Measurements from ENCODE around the gene THUMPD2. TPM values are rescaled to one million over a fixed set of nuclear protein-coding genes. Genes with fewer than 3 reads are reported as not detected.

THUMPD2 gene
- total and polyA plus RNA-seq, 4 experiments from 2014 or later: 5.6 to 11.6 (median 8.4) TPM

DNA sequence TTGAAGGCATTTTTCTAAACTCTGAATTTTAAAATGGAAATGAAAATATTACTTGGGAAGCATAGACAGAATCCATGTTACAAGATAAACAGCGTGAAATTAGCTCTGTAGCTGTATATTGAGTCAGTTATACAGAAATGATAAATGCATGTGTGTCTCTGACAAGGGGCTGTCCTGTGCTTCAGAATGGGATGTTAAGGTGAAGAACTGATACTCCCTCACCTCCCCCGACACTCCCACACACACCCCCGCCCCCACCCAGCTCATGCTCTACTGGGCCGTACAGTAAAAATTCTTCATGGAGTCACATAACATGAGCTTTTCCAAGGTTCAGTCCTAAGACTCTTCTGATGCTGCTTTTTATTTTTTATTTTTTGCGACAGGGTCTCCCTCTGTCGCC lies 869 bp upstream of the THUMPD2 start:
- Mint-ChIP-seq H3K4me1 (peaks cover 34 to 54% (median 47%) of the 10 kb centered on the region in 4 donors), H3K36me3 (peaks cover 10 to 11% of the 10 kb centered on the region in 2 donors), H3K27me3 (no peaks in the 10 kb centered on the region), H3K4me3 (peak overlapping the region; percentile 84 to 97 (median 93)), H3K27ac (peak overlapping the region in 5 of 7 donors; percentile 31 to 93 (median 81)), H3K9me3 (no peaks in the 10 kb centered on the region)
- CTCF ChIA-PET (ENCODE audit: partially characterized antibody): no interaction called here
- Histone ChIP-seq H3K4me3 (ENCODE audit: low read length in 2 of 2) (no peak overlapping the region), H3K27ac (ENCODE audit: low read depth, low read length) (no peak overlapping the region), H3K27me3 (ENCODE audit: insufficient read depth, low read length) (no peaks in the 10 kb centered on the region), H3K36me3 (ENCODE audit: insufficient read depth, low read length) (no peaks in the 10 kb centered on the region), H3K9me3 (ENCODE audit: control insufficient read depth in 1 of 2, low read length in 2 of 2) (no peaks in the 10 kb centered on the region), H3K4me1 (ENCODE audit: insufficient read depth, low read length) (peaks cover 41% of the 10 kb centered on the region)
- DNase-seq: no peak
- POLR2A ChIA-PET (ENCODE audit: partially characterized antibody): no interaction called here
- intact Hi-C loops (cut with micrococcal nuclease): loop anchor here (5.0 kb wide), 1 partner anchor 343 kb away; the partner anchor contains the start of gene MAP4K3

DNA sequence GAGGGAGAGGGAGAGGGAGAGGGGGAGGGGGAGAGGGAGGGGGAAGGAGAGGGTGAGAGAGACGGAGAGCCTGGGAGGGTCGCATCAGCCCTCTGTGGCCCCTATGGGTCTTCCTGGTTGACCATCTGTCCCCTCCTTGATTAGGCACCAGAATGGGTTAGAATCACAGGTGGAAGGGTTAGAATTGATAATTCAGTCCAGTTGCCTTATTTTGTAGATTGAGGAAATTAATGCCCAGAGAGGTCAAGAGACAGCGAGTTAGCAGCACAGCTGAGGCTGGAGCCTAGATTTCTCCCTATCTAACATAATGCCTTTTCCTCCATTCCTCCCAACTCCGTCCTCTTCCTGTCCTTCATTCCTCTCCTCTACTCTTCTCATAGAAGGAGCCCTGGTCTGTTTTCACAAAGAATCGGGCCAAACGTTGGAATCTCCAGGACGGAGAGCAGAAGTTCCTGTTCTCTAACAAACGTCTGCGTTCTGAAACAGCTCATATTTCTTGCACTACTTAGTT lies 338 bp upstream of the THUMPD2 start:
- H3K27me3 ChIP-seq (ENCODE audit: insufficient read depth, low read length): no peaks in the 10 kb centered on the region
- peaks cover 46% of the 10 kb centered on the region for H3K4me1 ChIP-seq (ENCODE audit: insufficient read depth, low read length)
- H3K36me3 ChIP-seq (ENCODE audit: insufficient read depth, low read length): no peaks in the 10 kb centered on the region
- peaks cover 10 to 11% of the 10 kb centered on the region in 2 donors for H3K36me3 Mint-ChIP-seq
- H3K9me3 Mint-ChIP-seq: no peaks in the 10 kb centered on the region
- DNase-seq: no peak
- peak overlapping the region; percentile 84 to 97 (median 93) for H3K4me3 Mint-ChIP-seq
- H3K4me3 ChIP-seq (ENCODE audit: low read length in 2 of 2): peak overlapping the region in 1 of 2 donors; percentile 83
- H3K4me1 Mint-ChIP-seq: peaks cover 35 to 57% (median 51%) of the 10 kb centered on the region in 4 donors
- H3K27ac ChIP-seq (ENCODE audit: low read depth, low read length): no peak overlapping the region
- no peaks in the 10 kb centered on the region for H3K27me3 Mint-ChIP-seq
- ChIA-PET POLR2A (ENCODE audit: partially characterized antibody) (no interaction called here), CTCF (ENCODE audit: partially characterized antibody) (no interaction called here)
- intact Hi-C loops (cut with micrococcal nuclease): loop anchor here (5.0 kb wide), 1 partner anchor 342 kb away; the partner anchor contains the start of gene MAP4K3
- peak overlapping the region; percentile 22 to 93 (median 72) for H3K27ac Mint-ChIP-seq
- H3K9me3 ChIP-seq (ENCODE audit: control insufficient read depth in 1 of 2, low read length in 2 of 2): no peaks in the 10 kb centered on the region

DNA sequence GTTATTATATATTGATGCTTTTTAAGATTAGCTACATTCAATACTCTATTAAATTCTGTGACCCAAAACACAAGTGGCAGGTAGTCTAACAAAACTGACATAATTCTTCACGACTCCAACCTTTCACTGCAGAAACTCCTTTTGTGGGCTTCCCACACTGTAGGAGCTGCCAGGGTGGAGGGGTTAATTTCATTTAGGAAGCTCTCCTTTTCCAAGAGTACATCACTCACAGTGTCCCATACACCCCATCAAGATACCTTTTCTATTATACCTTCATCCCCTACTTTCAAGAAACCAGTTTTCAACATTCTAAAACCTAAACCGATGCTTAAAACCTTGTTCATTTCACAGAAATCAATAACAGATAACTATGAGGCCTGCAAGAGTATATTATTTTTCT lies 825 bp downstream of the THUMPD2 start:
- peaks cover 54% of the 10 kb centered on the region for H3K4me1 ChIP-seq (ENCODE audit: insufficient read depth, low read length)
- Mint-ChIP-seq H3K4me1 (peaks cover 41 to 67% (median 57%) of the 10 kb centered on the region in 4 donors), H3K36me3 (peaks cover 10 to 11% of the 10 kb centered on the region in 2 donors), H3K9me3 (no peaks in the 10 kb centered on the region), H3K27ac (peak overlapping the region in 6 of 7 donors; percentile 17 to 96 (median 91)), H3K4me3 (peak overlapping the region; percentile 92 to 98 (median 94)), H3K27me3 (no peaks in the 10 kb centered on the region)
- ChIA-PET CTCF (ENCODE audit: partially characterized antibody) (no interaction called here), POLR2A (ENCODE audit: partially characterized antibody) (no interaction called here)
- no peaks in the 10 kb centered on the region for H3K27me3 ChIP-seq (ENCODE audit: insufficient read depth, low read length)
- no peaks in the 10 kb centered on the region for H3K36me3 ChIP-seq (ENCODE audit: insufficient read depth, low read length)
- peak overlapping the region; percentile 83 to 89 for H3K4me3 ChIP-seq (ENCODE audit: low read length in 2 of 2)
- DNase-seq: no peak
- intact Hi-C loops (cut with micrococcal nuclease): loop anchor here (5.0 kb wide), 1 partner anchor 341 kb away; the partner anchor contains the start of gene MAP4K3
- peak overlapping the region; percentile 53 for H3K27ac ChIP-seq (ENCODE audit: low read depth, low read length)
- H3K9me3 ChIP-seq (ENCODE audit: control insufficient read depth in 1 of 2, low read length in 2 of 2): no peaks in the 10 kb centered on the region

DNA sequence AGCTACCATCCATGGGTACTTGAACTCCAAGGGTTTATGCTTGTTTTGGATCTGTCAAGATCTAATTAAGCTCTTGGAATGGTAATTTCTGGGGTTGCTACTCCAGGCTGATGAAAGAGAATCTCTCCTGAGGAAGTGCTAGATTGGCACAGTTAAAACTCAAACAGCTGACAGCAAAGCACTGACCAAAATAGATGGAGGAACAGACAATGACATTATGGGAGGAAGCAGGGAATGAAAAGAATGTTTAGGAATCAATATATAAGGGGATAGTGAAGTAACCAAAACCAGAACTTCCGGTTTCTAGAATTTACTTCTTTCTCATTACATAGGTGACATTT lies 6.3 kb downstream of the THUMPD2 start:
- no peak overlapping the region for H3K27ac ChIP-seq (ENCODE audit: low read depth, low read length)
- Mint-ChIP-seq H3K27ac (no peak overlapping the region), H3K36me3 (peaks cover 22% of the 10 kb centered on the region in 2 donors), H3K4me1 (peaks cover 29 to 51% (median 40%) of the 10 kb centered on the region in 4 donors), H3K27me3 (no peaks in the 10 kb centered on the region), H3K9me3 (no peaks in the 10 kb centered on the region), H3K4me3 (no peak overlapping the region)
- H3K27me3 ChIP-seq (ENCODE audit: insufficient read depth, low read length): no peaks in the 10 kb centered on the region
- H3K36me3 ChIP-seq (ENCODE audit: insufficient read depth, low read length): peaks cover 6% of the 10 kb centered on the region
- DNase-seq: no peak
- POLR2A ChIA-PET (ENCODE audit: partially characterized antibody): no interaction called here
- intact Hi-C loops (cut with micrococcal nuclease): no loop called here
- H3K4me3 ChIP-seq (ENCODE audit: low read length in 2 of 2): no peak overlapping the region
- CTCF ChIA-PET (ENCODE audit: partially characterized antibody): no interaction called here
- no peaks in the 10 kb centered on the region for H3K9me3 ChIP-seq (ENCODE audit: control insufficient read depth in 1 of 2, low read length in 2 of 2)
- peaks cover 49% of the 10 kb centered on the region for H3K4me1 ChIP-seq (ENCODE audit: insufficient read depth, low read length)

DNA sequence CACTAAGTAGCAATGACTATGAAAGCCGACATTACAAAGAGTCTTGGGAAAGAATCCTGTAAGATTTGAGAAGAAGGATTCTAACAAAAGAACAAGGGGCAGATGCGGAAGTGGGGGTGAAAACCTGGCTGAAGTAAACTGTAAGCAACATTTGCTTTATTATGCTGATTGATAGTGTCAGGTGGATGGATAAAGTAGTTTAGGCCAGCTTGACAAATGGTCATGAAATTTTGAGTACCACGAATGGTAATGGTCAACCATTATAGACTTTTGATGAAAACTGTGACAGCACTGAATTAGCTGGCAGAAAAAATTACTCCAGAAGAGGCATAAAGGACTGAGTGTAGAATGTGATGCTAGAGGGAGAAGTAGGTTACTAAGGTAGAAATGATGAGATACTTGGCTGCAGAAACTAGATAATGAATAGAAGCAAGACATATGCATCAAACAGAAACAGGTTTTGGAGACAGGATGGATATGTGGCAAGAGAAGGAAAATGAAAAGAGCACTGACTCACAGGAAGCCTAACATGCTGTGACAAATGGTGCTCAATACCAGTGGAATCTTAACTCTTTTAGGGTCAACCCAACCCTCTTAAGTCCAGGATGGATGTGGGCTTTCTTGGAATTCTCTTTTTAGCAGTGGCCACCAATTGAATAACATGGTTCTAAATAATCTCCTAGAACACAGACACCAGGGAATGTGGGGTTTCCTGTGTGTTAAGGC lies 6.8 kb downstream of the THUMPD2 start:
- Mint-ChIP-seq H3K9me3 (no peaks in the 10 kb centered on the region), H3K27me3 (no peaks in the 10 kb centered on the region), H3K36me3 (peaks cover 17 to 20% of the 10 kb centered on the region in 2 donors), H3K27ac (peak overlapping the region in 1 of 7 donors; percentile 2), H3K4me1 (peaks cover 24 to 46% (median 35%) of the 10 kb centered on the region in 4 donors), H3K4me3 (peak overlapping the region in 1 of 8 donors; percentile 15)
- ChIA-PET POLR2A (ENCODE audit: partially characterized antibody) (no interaction called here), CTCF (ENCODE audit: partially characterized antibody) (no interaction called here)
- H3K27me3 ChIP-seq (ENCODE audit: insufficient read depth, low read length): no peaks in the 10 kb centered on the region
- peaks cover 43% of the 10 kb centered on the region for H3K4me1 ChIP-seq (ENCODE audit: insufficient read depth, low read length)
- no peak for DNase-seq
- H3K9me3 ChIP-seq (ENCODE audit: control insufficient read depth in 1 of 2, low read length in 2 of 2): no peaks in the 10 kb centered on the region
- intact Hi-C loops (cut with micrococcal nuclease): no loop called here
- no peak overlapping the region for H3K4me3 ChIP-seq (ENCODE audit: low read length in 2 of 2)
- H3K36me3 ChIP-seq (ENCODE audit: insufficient read depth, low read length): peaks cover 6% of the 10 kb centered on the region
- no peak overlapping the region for H3K27ac ChIP-seq (ENCODE audit: low read depth, low read length)

DNA sequence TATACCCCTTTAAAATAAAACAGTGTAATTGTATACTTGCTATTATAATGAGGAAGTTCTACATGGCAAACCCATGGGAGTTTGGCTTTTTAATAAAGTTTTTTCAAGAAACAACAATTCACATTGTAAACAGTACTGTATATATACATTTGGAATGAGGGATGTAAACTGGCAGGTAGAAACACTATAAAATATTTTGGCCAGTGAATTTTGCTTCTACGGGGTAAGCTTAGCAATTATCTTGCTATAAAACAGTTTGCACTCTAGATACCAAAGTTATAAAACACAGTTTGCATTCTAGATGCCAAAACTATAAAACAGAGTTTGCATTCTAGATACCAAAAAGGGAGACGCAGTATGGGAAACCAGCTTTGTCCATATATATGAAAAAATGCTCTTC lies 16.6 kb downstream of the THUMPD2 start:
- Mint-ChIP-seq H3K36me3 (peaks cover 56 to 69% of the 10 kb centered on the region in 2 donors), H3K27ac (no peak overlapping the region), H3K4me1 (peaks cover 0 to 5% (median 4%) of the 10 kb centered on the region in 4 donors), H3K27me3 (no peaks in the 10 kb centered on the region), H3K4me3 (no peak overlapping the region), H3K9me3 (no peaks in the 10 kb centered on the region)
- POLR2A ChIA-PET (ENCODE audit: partially characterized antibody): no interaction called here
- CTCF ChIA-PET (ENCODE audit: partially characterized antibody): no interaction called here
- Histone ChIP-seq H3K27me3 (ENCODE audit: insufficient read depth, low read length) (no peaks in the 10 kb centered on the region), H3K4me3 (ENCODE audit: low read length in 2 of 2) (no peak overlapping the region), H3K4me1 (ENCODE audit: insufficient read depth, low read length) (no peaks in the 10 kb centered on the region), H3K9me3 (ENCODE audit: control insufficient read depth in 1 of 2, low read length in 2 of 2) (no peaks in the 10 kb centered on the region), H3K36me3 (ENCODE audit: insufficient read depth, low read length) (peaks cover 10% of the 10 kb centered on the region), H3K27ac (ENCODE audit: low read depth, low read length) (no peak overlapping the region)
- intact Hi-C loops (cut with micrococcal nuclease): no loop called here
- DNase-seq: no peak

DNA sequence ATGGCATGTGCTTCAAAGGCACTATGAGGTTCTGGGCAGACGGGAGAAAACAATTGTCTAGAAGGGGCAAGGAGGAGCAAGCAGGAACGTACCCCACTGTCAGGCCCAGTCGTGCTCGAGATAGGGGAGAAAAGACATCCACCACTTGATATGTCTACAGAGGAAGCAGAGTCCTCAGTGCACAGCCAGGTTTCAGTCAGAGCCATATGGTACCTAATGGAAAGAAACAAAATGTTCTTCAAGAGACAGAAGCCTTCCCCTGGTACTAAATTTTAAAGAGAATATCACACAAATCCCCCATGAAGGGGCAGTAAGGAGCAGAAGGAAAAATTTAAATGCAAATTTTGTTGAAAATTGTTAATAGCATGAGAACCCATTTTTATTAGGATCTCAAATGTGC lies 21.9 kb downstream of the THUMPD2 start:
- no peak overlapping the region for H3K4me3 ChIP-seq (ENCODE audit: low read length in 2 of 2)
- H3K4me1 Mint-ChIP-seq: peaks cover 0 to 1% (median 0%) of the 10 kb centered on the region in 4 donors

More for the DNA sequence above, 21.9 kb downstream of the THUMPD2 start:
- peaks cover 33% of the 10 kb centered on the region for H3K36me3 ChIP-seq (ENCODE audit: insufficient read depth, low read length)
- no peak overlapping the region for H3K27ac ChIP-seq (ENCODE audit: low read depth, low read length)
- H3K9me3 ChIP-seq (ENCODE audit: control insufficient read depth in 1 of 2, low read length in 2 of 2): no peaks in the 10 kb centered on the region
- H3K27me3 ChIP-seq (ENCODE audit: insufficient read depth, low read length): no peaks in the 10 kb centered on the region
- Mint-ChIP-seq H3K9me3 (no peaks in the 10 kb centered on the region), H3K36me3 (peaks cover 67 to 73% of the 10 kb centered on the region in 2 donors), H3K4me3 (no peak overlapping the region), H3K27ac (no peak overlapping the region), H3K27me3 (no peaks in the 10 kb centered on the region)
- DNase-seq: no peak
- CTCF ChIA-PET (ENCODE audit: partially characterized antibody): no interaction called here
- intact Hi-C loops (cut with micrococcal nuclease): no loop called here
- no peaks in the 10 kb centered on the region for H3K4me1 ChIP-seq (ENCODE audit: insufficient read depth, low read length)
- POLR2A ChIA-PET (ENCODE audit: partially characterized antibody): no interaction called here

All from CD4-positive, alpha-beta memory T cell (primary cell).